GM19438 (cell line): ENCODE results near the gene GNAI2.
"Not testable (repeated sequence)": the region's sequence is repeated elsewhere in the genome, so short reads cannot be mapped to it uniquely, and the experiment has no call there.

Experiments used
- ATAC-seq: cut with Tn5 transposase; IDR thresholded peaks from one replicate; pipeline ENCODE4 v1.9.1; 2021; ENCODE audit warnings: low read depth; ENCODE audit not compliant: unreplicated experiment

The GNAI2 gene

GRCh38 chr3:50243543-50243895, 7.5 kb downstream of the GNAI2 start:
- ATAC-seq: no peak

- not testable (repeated sequence) for ATAC-seq
Observed at GRCh38 chr3:50244813-50245212, 8.8 kb downstream of the GNAI2 start.

GRCh38 chr3:50245251-50245745, 9.3 kb downstream of the GNAI2 start:
- ATAC-seq: no peak

- peak; percentile 71 for ATAC-seq
Observed at GRCh38 chr3:50245831-50246516, 10.0 kb downstream of the GNAI2 start.

GRCh38 chr3:50246517-50246954, 10.5 kb downstream of the GNAI2 start:
- peak; percentile 45 for ATAC-seq

- ATAC-seq: no peak
Observed at GRCh38 chr3:50248387-50248786, 12.4 kb downstream of the GNAI2 start.

- ATAC-seq: no peak
Observed at GRCh38 chr3:50249457-50249856, 13.5 kb downstream of the GNAI2 start.

- ATAC-seq: no peak
Observed at GRCh38 chr3:50250514-50250913, 14.5 kb downstream of the GNAI2 start.

GRCh38 chr3:50251220-50251619, 15.2 kb downstream of the GNAI2 start:
- ATAC-seq: no peak

- ATAC-seq: no peak
Observed at GRCh38 chr3:50254577-50255250, 18.7 kb downstream of the GNAI2 start.

GRCh38 chr3:50255251-50255615, 19.2 kb downstream of the GNAI2 start:
- no peak for ATAC-seq

- ATAC-seq: no peak
Observed at GRCh38 chr3:50256978-50257890, 21.2 kb downstream of the GNAI2 start.

- no peak for ATAC-seq
Observed at GRCh38 chr3:50258029-50258680, 22.2 kb downstream of the GNAI2 start.

- no peak for ATAC-seq
Observed at GRCh38 chr3:50258979-50259378, 23.0 kb downstream of the GNAI2 start.

- peak; percentile 14 for ATAC-seq
Observed at GRCh38 chr3:50259432-50260026, 23.5 kb downstream of the GNAI2 start.

GRCh38 chr3:50260027-50260941, 24.3 kb downstream of the GNAI2 start:
- peak; percentile 89 for ATAC-seq

GRCh38 chr3:50260942-50261441, 25.0 kb downstream of the GNAI2 start:
- no peak for ATAC-seq

- ATAC-seq: no peak
Observed at GRCh38 chr3:50261505-50261904, 25.5 kb downstream of the GNAI2 start.

- not testable (repeated sequence) for ATAC-seq
Observed at GRCh38 chr3:50262200-50262599, 26.2 kb downstream of the GNAI2 start.
